HG03460 (cell line): Measurements from ENCODE around the gene SELENOM.
A peak's percentile ranks its signal among the peaks of the same experiment; 100 is the strongest.
"Not testable (repeated sequence)": the region's sequence is repeated elsewhere in the genome, so short reads cannot be mapped to it uniquely, and the experiment has no call there.

Experiments
- ATAC-seq: cut with Tn5 transposase; IDR thresholded peaks from one replicate; pipeline ENCODE4 v1.9.1; 2021; ENCODE audit not compliant: unreplicated experiment

The SELENOM gene

GRCh38 chr22:31080848-31081649 is 26.3 kb downstream of the SELENOM start, which contains the start of gene SMTN:
SMTN (plus strand) TSS chr22:31081318; CDS start chr22:31083259, 1,941 bp downstream.
- ATAC-seq, result peak; percentile 64

DNA sequence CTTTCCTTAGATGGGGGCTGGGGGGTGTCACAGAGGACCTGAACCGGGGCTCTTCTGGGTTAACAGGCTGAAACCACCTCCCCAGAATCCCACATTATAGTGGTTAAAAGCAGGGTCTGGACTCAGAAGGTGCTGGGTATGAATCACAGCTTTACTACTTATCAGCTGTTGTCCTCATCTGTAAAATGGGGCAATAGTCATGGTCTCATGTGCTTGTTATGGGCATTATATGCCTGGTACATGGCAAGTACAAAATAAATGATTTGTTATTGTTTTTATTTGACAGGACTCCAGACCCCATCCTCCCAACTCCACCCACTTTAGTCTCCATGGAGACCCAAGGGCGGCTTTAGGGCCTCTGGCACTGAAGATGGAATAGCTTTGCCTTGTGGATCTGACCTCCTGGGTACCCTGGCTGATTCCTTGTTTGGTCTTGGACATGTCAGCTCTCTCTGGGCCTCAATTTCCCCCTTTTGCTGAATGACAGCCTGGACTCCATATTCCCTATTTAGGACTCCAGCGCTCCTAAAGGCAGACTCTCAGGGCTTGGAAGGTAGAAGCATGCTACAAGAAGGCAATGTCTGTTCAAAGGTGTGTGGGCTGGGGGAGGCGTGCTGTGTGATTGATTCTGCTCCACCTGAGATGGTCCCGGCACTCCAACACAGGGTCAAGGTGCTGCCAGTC is 27.1 kb downstream of the SELENOM start:
- no peak for ATAC-seq

DNA sequence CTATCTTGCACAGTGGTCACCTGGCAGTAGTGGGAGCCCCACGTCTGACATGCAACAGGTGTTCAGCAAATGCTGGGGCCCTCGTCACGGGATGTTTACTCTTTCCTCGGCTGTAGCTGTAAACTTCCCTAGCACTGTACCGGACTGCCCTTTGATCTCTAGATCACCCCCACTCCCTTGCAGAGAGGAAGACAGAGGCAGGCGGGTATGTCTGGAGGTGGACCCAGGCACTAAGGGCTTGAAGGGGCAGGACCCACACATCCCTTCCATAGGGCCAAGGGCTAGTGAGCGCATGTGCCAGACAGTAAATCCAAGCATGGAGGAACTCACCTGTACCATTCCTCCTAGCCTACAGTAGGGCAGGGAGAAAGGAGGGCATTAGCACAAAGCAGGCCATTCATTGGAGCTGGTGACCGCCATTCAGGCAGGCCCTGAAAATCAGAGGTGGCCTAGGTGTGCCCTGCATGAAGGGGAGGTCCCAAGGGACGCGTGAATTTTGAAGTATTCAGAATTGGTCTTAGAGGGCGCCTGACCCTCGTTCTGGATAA is 28.2 kb downstream of the SELENOM start:
- ATAC-seq, result no peak

DNA sequence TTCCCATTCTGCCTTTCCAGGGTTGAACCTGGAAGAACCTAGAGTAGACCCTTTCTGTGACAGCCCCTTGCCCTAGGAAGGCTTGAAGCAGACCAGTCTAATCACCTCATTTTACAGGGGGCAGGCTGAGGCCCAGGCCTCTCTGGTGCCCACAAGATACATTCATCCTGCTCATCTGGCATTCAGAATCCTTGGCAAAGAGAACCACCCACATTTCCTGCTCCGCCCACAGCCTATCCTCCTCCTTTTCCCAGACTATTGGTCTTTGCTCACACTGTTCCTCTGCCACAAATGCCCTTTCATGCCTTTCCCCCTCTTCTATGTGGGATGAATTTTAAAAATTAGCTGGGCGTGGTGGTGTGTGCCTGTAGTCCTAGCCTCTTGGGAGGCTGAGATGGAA is 29.0 kb downstream of the SELENOM start:
- not testable (repeated sequence) for ATAC-seq

DNA sequence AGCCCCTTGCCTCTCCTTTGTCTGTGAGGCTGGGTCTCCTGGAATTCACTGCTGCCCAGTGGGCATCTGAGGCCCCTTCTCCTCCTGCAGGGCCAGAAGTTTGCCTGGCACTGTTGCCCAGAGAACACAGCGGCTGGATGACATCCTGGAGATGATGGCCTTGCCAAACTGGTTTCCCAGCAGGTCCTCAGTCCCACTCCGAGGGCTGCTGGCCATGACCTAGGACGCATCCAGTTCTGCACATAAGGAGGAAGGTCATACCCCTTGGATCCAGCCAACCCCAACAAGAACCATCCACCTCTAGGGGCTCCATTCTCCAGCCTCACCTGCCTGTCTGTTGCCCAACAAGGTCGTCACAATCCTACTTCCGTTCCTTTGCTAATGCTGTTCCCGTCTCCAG is 29.7 kb downstream of the SELENOM start:
- ATAC-seq, result no peak

DNA sequence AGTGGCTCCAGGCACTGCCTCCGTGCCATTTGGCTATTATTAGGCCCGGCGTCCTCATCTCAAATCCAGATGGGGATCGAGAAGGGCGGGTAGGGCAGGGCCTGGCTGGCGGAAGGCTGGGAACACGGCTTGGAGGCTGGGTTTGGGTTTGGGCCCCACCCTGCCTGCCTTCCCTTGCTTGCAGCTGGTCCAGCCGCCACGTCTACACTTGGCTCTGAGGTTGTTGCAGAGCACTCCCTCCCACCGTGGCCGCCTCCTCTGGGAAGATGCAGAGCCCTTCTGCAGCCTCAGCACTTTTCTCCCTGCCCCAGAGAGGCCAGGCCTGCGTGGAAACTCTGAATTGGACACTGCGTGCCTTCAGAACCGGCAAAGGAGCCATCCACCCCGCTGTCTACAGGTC is 31.4 kb downstream of the SELENOM start:
- ATAC-seq, result no peak

- not testable (repeated sequence) for ATAC-seq
Observed at GRCh38 chr22:31073545-31074145, 33.7 kb downstream of the SELENOM start.

GRCh38 chr22:31073125-31073524 is 34.2 kb downstream of the SELENOM start:
- not testable (repeated sequence) for ATAC-seq

DNA sequence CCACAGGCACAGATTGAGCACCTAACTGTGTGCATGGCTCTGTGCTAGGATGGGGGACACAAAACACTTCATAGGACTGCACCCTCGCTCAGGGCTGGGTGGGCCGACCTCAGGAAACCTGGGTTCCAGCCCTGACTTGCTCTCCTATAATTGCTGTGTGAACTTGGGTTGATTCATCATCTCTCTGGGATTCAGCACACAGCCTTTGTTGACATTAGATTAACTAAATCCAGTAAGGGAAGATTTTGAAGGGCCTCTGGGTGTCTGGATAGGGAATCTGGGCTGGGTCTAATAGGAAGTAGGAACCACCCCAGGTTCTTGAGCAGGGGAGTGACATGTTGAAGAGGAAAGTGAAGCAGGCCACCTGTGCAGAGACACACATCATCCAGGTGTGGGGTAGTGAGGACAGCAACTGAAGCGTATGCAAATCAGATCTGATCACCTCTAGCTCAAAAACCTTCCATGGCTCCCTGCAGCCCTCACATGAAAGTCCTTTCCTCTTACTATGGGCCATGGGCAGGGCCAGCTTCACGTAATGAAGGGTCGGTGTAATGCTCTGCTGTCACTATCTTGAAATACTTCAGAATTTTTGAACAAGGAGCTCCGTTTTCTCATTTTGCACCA is 37.6 kb downstream of the SELENOM start:
- not testable (repeated sequence) for ATAC-seq

DNA sequence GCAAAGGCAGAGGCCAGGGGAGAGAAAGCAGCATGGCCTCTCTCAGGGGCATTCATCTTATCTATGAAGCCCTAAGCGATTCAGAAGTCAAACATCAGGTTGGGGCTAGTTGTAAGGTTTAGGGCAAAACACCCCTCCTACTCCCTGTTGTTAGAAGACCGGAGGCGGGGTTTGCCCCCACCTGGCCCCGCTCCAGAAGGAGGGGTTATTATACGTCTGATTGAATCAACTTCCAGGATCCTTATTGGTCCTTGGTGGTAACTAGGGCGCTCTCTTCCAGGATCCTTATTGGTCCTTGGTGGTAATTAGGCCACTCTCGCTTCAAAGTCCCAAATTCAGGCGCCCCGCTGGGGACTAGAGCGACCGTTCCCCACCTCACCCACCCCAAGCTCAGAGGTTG is 38.4 kb downstream of the SELENOM start:
- ATAC-seq, result no peak

GRCh38 chr22:31064369-31064768 is 43.0 kb downstream of the SELENOM start:
- no peak for ATAC-seq

DNA sequence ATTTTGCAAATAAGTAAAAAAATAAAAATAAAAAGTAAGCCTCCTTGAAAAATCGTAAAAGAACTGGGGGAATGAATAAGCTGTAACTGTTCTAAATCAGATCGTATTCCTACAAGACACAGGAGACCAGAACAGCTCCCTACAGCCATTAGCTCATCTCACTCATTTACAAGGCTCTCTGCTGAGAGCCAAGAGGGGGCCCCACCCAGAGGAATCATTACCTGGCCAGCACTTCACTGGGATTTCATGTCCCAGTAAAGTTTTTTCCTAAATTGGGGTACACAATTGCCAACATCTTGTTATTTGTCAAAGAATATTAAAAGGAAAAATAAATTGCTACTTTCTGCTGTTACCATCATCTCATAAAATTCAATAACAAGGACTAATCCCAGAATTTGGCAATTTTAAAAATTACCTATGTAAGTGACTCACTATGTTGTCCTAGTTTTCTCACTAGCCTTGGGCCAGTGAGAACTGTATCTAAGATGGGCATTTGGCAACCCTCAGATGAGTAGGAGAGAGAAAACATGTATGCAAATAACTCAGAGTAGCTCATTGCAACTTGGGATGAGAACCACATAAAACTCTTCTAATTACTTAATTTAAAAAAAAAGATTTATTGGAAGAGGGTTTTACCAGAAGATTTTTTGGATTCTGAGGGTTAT is 44.7 kb downstream of the SELENOM start:
- ATAC-seq, result no peak

GRCh38 chr22:31059663-31060062 is 47.7 kb downstream of the SELENOM start:
- ATAC-seq, result not testable (repeated sequence)

DNA sequence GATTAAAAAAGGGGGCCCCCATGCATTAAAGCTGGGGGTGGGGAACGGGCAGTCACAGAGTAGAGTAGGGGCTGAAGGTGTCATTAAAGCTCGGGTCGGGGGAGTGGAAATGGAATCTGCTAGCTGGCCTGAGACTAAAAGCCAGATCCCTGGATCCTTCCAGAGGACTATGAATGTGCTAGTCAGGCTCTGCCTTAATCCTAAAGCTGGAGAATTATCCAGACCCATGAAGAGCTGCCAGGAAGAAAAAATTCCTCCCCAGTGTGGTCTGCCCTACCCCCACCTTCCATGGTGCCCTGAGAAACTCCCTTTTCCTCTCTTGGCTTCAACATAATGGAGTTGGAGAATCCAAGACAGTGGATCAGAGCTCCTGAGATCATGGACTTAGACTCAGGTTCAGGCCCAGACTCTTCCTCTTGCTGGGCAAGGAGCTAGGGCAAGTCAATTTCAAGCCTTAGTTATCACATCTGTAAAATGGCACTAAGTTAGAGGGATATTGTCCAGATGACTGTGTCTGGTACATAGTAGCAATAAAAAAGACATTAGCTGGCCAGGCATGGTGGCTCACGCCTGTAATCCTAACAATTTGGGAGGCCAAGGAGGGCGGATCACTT is 50.3 kb downstream of the SELENOM start:
- no peak for ATAC-seq

GRCh38 chr22:31055635-31056159 is 51.7 kb downstream of the SELENOM start:
- ATAC-seq, result no peak

DNA sequence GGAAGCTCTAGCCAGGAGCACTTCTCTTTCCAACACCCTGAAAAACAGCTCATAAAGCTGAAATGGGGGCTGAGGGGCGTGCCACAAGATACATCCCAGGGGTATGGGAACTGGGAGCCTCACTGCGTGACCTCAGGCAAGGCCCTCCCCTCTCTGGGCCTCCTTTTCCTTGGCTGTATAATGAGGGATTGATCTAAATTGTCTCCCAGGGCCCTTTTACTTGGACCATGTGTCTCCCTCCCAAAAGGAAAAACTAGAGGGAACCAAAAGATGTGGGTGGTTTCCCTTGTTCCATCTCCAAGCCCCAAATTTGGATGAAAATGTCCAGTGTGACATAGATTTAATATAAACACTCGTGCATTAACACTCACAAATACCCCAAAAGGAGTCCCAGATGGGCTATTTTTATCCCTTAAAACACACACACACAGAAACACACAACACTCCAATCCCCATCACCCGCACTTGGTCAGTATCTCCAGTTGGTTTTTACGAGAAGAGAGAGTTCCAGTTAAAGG is 52.2 kb downstream of the SELENOM start:
- ATAC-seq, result no peak
